ENCODE results near the gene NBEAL2.

GRCh38 chr3:46955157-46955556, 24.3 kb upstream of the NBEAL2 start:
- TF ChIP-seq EZH2 (IDR thresholded peaks at IDR 0.05) (no peak), POLR2AphosphoS5 (IDR thresholded peaks at IDR 0.05; ENCODE audit: borderline replicate concordance, low read depth, low read length) (no peak)
